Mesendoderm (in vitro differentiated cells): ENCODE results near the gene DIAPH3.

ENCODE experiments used
- DNase-seq: peaks from one replicate; pipeline ENCODE4 v3.0.0; 2013
- H2AK5ac ChIP-seq: 2 replicates; pipeline ENCODE4 v1.6.1; 2013; ENCODE audit warnings: low read length, inconsistent platforms
- H2BK120ac ChIP-seq: 2 replicates; pipeline ENCODE4 v1.6.1; 2013; ENCODE audit warnings: low read depth, mild to moderate bottlenecking, low read length, moderate library complexity, mixed read lengths
- H2BK15ac ChIP-seq: replicated peaks from 2 replicates; pipeline ENCODE4 v1.6.1; 2013; ENCODE audit warnings: low read depth, mild to moderate bottlenecking, moderate library complexity
- H2BK5ac ChIP-seq: 2 replicates; pipeline ENCODE4 v1.6.1; 2013; ENCODE audit warnings: low read length, inconsistent platforms
- H3K18ac ChIP-seq: 2 replicates; pipeline ENCODE4 v1.6.1; 2013; ENCODE audit warnings: mild to moderate bottlenecking, low read length, mixed read lengths
- H3K23ac ChIP-seq: one replicate; pipeline ENCODE4 v1.6.1; 2013; ENCODE audit warnings: low read length
- H3K27ac ChIP-seq: 2 replicates; pipeline ENCODE4 v1.5.1; 2013; ENCODE audit warnings: low read depth, mild to moderate bottlenecking, inconsistent platforms, low read length, moderate library complexity
- H3K27me3 ChIP-seq: 2 replicates; pipeline ENCODE4 v1.6.1; 2013; ENCODE audit warnings: low read length, control low read depth, mild to moderate bottlenecking, inconsistent platforms; ENCODE audit not compliant: insufficient read depth, poor library complexity
- H3K36me3 ChIP-seq: 2 replicates; pipeline ENCODE4 v1.6.1; 2013; ENCODE audit warnings: low read length, inconsistent platforms; ENCODE audit not compliant: control insufficient read depth, insufficient read depth
- H3K4ac ChIP-seq: one replicate; pipeline ENCODE4 v1.6.1; 2013; ENCODE audit warnings: low read depth, mild to moderate bottlenecking, low read length, moderate library complexity
- H3K4me1 ChIP-seq: 2 replicates; pipeline ENCODE4 v1.6.1; 2013; ENCODE audit warnings: low read depth, low read length, inconsistent platforms; ENCODE audit not compliant: control insufficient read depth
- H3K4me2 ChIP-seq: 2 replicates; pipeline ENCODE4 v1.6.1; 2013; ENCODE audit warnings: low read length
- H3K4me3 ChIP-seq: 2 replicates; pipeline ENCODE4 v1.5.1; 2013; ENCODE audit warnings: mild to moderate bottlenecking, low read length
- H3K56ac ChIP-seq: one replicate; pipeline ENCODE4 v1.6.1; 2013; ENCODE audit warnings: low read length
- H3K79me1 ChIP-seq: 2 replicates; pipeline ENCODE4 v1.6.1; 2013; ENCODE audit warnings: low read length, inconsistent platforms
- H3K79me2 ChIP-seq: 2 replicates; pipeline ENCODE4 v1.6.1; 2013; ENCODE audit warnings: mild to moderate bottlenecking, low read length; ENCODE audit not compliant: control insufficient read depth, insufficient read depth
- H3K9ac ChIP-seq: 2 replicates; pipeline ENCODE4 v1.6.1; 2013; ENCODE audit warnings: low read length, inconsistent platforms
- H4K5ac ChIP-seq: one replicate; pipeline ENCODE4 v1.6.1; 2013; ENCODE audit warnings: low read length
- H4K8ac ChIP-seq: one replicate; pipeline ENCODE4 v1.6.1; 2013; ENCODE audit warnings: low read depth, mild to moderate bottlenecking, control low read depth, low read length, moderate library complexity
- WGBS: extraction: QIAGEN DNeasy Blood & Tissue Kit; methylation state at CpG from one replicate; pipeline ENCODE4 v1.1.7; 2013; ENCODE audit warnings: low lambda C conversion rate, missing lambda C conversion rate; ENCODE audit not compliant: insufficient coverage; ENCODE audit errors: extremely low coverage; 5-methylcytosine and 5-hydroxymethylcytosine counted together

Gene DIAPH3

GRCh38 chr13:59746291-59746962 lies 417.3 kb downstream of the DIAPH3 start:
- H3K27ac ChIP-seq = no peak overlapping the region
- H3K18ac ChIP-seq = no peak overlapping the region
- no peak overlapping the region for H3K4me3 ChIP-seq
- no peak overlapping the region for H2BK15ac ChIP-seq
- H4K8ac ChIP-seq = no peak overlapping the region
- H2BK120ac ChIP-seq = no peak overlapping the region
- no peak overlapping the region for H2BK5ac ChIP-seq
- no peak overlapping the region for H3K4me2 ChIP-seq
- H3K9ac ChIP-seq = no peak overlapping the region
- no CpG with 5 or more reads among the region's 5 CpGs for WGBS
- no peak overlapping the region for H4K5ac ChIP-seq
- peaks cover 3% of the 10 kb centered on the region for H3K4me1 ChIP-seq
- no peak overlapping the region for H3K56ac ChIP-seq
- no peak for DNase-seq
- H3K23ac ChIP-seq = no peak overlapping the region
- H3K79me1 ChIP-seq = no peaks in the 10 kb centered on the region
- no peak overlapping the region for H2AK5ac ChIP-seq
- H3K36me3 ChIP-seq = no peaks in the 10 kb centered on the region
- no peaks in the 10 kb centered on the region for H3K27me3 ChIP-seq
- no peaks in the 10 kb centered on the region for H3K79me2 ChIP-seq
- H3K4ac ChIP-seq = no peak overlapping the region

DNA sequence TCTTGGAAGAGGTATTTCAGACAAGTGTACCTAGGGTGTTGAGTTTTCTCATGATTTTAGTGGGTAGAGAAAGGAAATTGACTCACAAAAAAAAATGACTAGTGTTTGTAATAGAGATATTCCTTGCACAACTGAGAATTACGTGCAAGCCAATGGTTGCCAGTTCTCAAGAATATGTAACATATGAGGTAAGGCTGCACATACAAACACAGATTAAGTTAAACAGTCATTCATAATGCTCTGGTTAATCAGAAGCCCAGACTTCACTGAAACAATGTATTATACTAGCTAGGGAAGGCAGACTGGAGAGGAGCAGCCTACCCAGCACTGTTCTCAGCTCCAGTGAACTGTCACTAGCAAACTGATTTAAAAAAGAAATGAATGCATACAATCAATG lies 418.3 kb downstream of the DIAPH3 start:
- H3K79me1 ChIP-seq = no peaks in the 10 kb centered on the region
- no peak overlapping the region for H2AK5ac ChIP-seq
- H3K27ac ChIP-seq = no peak overlapping the region
- H3K4me2 ChIP-seq = no peak overlapping the region
- H3K27me3 ChIP-seq = no peaks in the 10 kb centered on the region
- H2BK120ac ChIP-seq = no peak overlapping the region
- H3K79me2 ChIP-seq = no peaks in the 10 kb centered on the region
- H4K8ac ChIP-seq = no peak overlapping the region
- DNase-seq = no peak
- no peak overlapping the region for H2BK15ac ChIP-seq
- no CpG with 5 or more reads among the region's 1 CpG for WGBS
- H3K9ac ChIP-seq = no peak overlapping the region
- H3K36me3 ChIP-seq = no peaks in the 10 kb centered on the region
- no peak overlapping the region for H3K23ac ChIP-seq
- no peak overlapping the region for H3K18ac ChIP-seq
- no peak overlapping the region for H3K56ac ChIP-seq
- H4K5ac ChIP-seq = no peak overlapping the region
- no peaks in the 10 kb centered on the region for H3K4me1 ChIP-seq
- H3K4me3 ChIP-seq = no peak overlapping the region
- H3K4ac ChIP-seq = no peak overlapping the region
- no peak overlapping the region for H2BK5ac ChIP-seq

- no peak overlapping the region for H2BK15ac ChIP-seq
- H3K56ac ChIP-seq = no peak overlapping the region
- H3K9ac ChIP-seq = no peak overlapping the region
- no peak overlapping the region for H3K4me2 ChIP-seq
- H3K4me1 ChIP-seq = no peaks in the 10 kb centered on the region
- H3K36me3 ChIP-seq = no peaks in the 10 kb centered on the region
- no peaks in the 10 kb centered on the region for H3K79me2 ChIP-seq
- H4K8ac ChIP-seq = no peak overlapping the region
- H3K18ac ChIP-seq = no peak overlapping the region
- no CpG with 5 or more reads among the region's 2 CpGs for WGBS
- H2BK120ac ChIP-seq = no peak overlapping the region
- H3K4me3 ChIP-seq = no peak overlapping the region
- no peaks in the 10 kb centered on the region for H3K27me3 ChIP-seq
- no peaks in the 10 kb centered on the region for H3K79me1 ChIP-seq
- no peak overlapping the region for H2AK5ac ChIP-seq
- no peak overlapping the region for H3K23ac ChIP-seq
- H3K27ac ChIP-seq = no peak overlapping the region
- no peak overlapping the region for H3K4ac ChIP-seq
- H4K5ac ChIP-seq = no peak overlapping the region
- no peak for DNase-seq
- H2BK5ac ChIP-seq = no peak overlapping the region
Measured at GRCh38 chr13:59744747-59745391, 418.9 kb downstream of the DIAPH3 start.

DNA sequence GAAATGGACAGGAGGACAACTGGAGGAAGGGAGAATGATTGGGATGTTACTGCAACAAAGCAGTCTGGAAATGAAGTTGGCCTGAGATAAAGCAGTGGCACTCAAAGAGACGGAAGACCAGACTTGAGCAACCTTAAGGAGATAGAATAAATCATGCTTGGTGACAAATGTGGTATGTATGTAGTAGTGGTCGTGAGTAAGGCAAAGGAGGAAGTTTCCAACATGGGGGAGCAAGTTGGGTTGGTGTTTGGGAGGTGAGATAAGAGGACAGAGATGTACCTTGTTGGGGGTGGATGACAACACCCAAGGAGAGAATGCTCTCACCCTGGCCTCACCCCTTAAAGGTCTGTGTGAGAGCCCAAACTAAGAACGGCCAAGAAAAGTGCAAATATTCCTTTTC lies 420.5 kb downstream of the DIAPH3 start:
- H3K4me2 ChIP-seq = no peak overlapping the region
- no peak overlapping the region for H2BK120ac ChIP-seq
- no peak overlapping the region for H2BK5ac ChIP-seq
- H3K9ac ChIP-seq = no peak overlapping the region
- no peak for DNase-seq
- no CpG with 5 or more reads among the region's 3 CpGs for WGBS
- no peak overlapping the region for H3K4ac ChIP-seq
- H4K8ac ChIP-seq = no peak overlapping the region
- no peak overlapping the region for H3K23ac ChIP-seq
- no peak overlapping the region for H3K4me3 ChIP-seq
- H3K36me3 ChIP-seq = no peaks in the 10 kb centered on the region
- H3K18ac ChIP-seq = no peak overlapping the region
- H3K4me1 ChIP-seq = no peaks in the 10 kb centered on the region
- H3K79me2 ChIP-seq = no peaks in the 10 kb centered on the region
- H2BK15ac ChIP-seq = no peak overlapping the region
- no peak overlapping the region for H3K56ac ChIP-seq
- H2AK5ac ChIP-seq = no peak overlapping the region
- no peaks in the 10 kb centered on the region for H3K79me1 ChIP-seq
- H3K27ac ChIP-seq = no peak overlapping the region
- no peak overlapping the region for H4K5ac ChIP-seq
- no peaks in the 10 kb centered on the region for H3K27me3 ChIP-seq

DNA sequence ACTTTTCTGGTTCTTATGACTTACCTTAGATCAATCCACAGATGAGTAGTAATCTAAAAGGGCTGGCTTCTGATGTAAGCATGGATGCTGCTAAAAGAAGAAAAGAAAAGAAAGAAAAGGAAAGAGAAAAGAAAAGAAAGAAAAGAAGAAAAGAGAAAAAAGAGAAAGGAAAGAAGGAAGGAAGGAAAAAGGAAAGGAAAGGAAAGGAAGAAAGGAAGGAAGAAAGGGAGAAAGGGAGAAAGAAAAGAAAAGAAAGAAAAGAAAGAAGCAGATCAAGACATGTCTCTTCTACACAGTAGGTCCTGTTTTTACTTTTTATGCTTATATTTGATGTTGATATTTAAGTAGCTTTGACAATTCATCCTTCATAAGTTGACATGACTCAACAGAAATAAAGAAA lies 421.3 kb downstream of the DIAPH3 start:
- Histone ChIP-seq H2AK5ac (no peak overlapping the region), H3K27ac (no peak overlapping the region), H3K18ac (no peak overlapping the region), H2BK120ac (no peak overlapping the region), H3K27me3 (no peaks in the 10 kb centered on the region), H3K9ac (no peak overlapping the region), H2BK5ac (no peak overlapping the region), H3K79me2 (no peaks in the 10 kb centered on the region), H3K4ac (no peak overlapping the region), H3K79me1 (no peaks in the 10 kb centered on the region), H4K5ac (no peak overlapping the region), H4K8ac (no peak overlapping the region), H3K4me2 (no peak overlapping the region), H3K23ac (no peak overlapping the region), H2BK15ac (no peak overlapping the region), H3K4me1 (no peaks in the 10 kb centered on the region), H3K4me3 (no peak overlapping the region), H3K56ac (no peak overlapping the region), H3K36me3 (no peaks in the 10 kb centered on the region)
- DNase-seq = no peak

DNA sequence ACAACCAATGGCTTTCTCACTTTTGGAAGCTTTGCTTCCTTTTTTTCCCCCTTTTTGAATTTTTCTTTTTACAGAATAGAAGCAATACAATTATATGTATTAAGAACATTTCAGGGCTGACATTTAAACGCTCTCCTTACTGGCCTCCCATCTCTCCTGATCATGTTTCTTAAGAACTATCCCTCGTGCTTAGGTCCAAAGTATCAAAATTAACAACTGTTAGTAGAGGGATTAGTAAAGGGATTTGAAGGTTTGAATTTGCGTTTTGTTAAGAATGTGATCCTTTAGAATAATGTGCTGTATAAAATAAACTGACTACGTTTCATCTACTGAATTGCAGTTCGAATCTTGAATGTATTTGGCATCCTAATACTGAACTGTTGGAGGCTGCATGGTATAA lies 424.8 kb downstream of the DIAPH3 start:
- Histone ChIP-seq H3K9ac (no peak overlapping the region), H3K56ac (no peak overlapping the region), H3K23ac (no peak overlapping the region), H3K4me1 (no peaks in the 10 kb centered on the region), H3K27ac (no peak overlapping the region), H3K36me3 (no peaks in the 10 kb centered on the region), H3K4me2 (no peak overlapping the region), H2BK120ac (no peak overlapping the region), H4K5ac (no peak overlapping the region), H2BK5ac (no peak overlapping the region), H3K4ac (no peak overlapping the region), H3K79me1 (no peaks in the 10 kb centered on the region), H3K18ac (no peak overlapping the region), H3K79me2 (no peaks in the 10 kb centered on the region), H2BK15ac (no peak overlapping the region), H3K27me3 (no peaks in the 10 kb centered on the region), H4K8ac (no peak overlapping the region), H3K4me3 (no peak overlapping the region), H2AK5ac (no peak overlapping the region)
- no peak for DNase-seq
- WGBS = 100% methylated on average over 1 of the region's 5 CpGs
